ENCODE results near the gene SLC6A6.

SLC6A6 gene

DNA sequence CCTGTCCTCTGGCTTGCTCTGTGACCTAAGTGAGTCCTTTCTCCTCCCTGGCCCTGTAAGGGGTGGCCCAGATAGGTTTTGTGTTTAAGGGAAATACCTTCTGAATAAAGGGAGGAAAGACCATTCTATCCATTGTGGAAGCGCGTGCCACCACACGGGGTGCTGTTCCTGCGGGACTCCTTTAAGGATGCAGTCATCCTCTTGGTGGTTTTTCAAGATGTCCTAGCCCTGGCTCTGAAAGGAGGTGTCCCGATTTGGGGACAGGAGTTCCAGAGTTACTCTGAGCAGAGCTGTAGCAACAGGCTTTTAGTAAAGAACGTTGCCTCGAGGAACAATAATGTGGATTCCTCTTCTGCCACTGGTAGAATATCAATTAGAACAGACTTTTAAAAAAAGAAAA lies 9.6 kb downstream of the SLC6A6 start:
- Histone ChIP-seq H3K27ac (no peak overlapping the region), H3K4me3 (ENCODE audit: low read depth, low read length) (no peak overlapping the region), H3K9me3 (ENCODE audit: control insufficient read depth, low read length) (no peaks in the 10 kb centered on the region), H3K79me2 (no peaks in the 10 kb centered on the region), H3K4me2 (ENCODE audit: low read length) (no peak overlapping the region), H3K27me3 (ENCODE audit: control insufficient read depth, insufficient read depth, low read length) (no peaks in the 10 kb centered on the region), H3K9ac (no peak overlapping the region), H2AFZ (no peak overlapping the region), H3K36me3 (ENCODE audit: control insufficient read depth, insufficient read depth, low read length) (no peaks in the 10 kb centered on the region), H3K4me1 (no peaks in the 10 kb centered on the region)
- TF ChIP-seq, protein P1, sequence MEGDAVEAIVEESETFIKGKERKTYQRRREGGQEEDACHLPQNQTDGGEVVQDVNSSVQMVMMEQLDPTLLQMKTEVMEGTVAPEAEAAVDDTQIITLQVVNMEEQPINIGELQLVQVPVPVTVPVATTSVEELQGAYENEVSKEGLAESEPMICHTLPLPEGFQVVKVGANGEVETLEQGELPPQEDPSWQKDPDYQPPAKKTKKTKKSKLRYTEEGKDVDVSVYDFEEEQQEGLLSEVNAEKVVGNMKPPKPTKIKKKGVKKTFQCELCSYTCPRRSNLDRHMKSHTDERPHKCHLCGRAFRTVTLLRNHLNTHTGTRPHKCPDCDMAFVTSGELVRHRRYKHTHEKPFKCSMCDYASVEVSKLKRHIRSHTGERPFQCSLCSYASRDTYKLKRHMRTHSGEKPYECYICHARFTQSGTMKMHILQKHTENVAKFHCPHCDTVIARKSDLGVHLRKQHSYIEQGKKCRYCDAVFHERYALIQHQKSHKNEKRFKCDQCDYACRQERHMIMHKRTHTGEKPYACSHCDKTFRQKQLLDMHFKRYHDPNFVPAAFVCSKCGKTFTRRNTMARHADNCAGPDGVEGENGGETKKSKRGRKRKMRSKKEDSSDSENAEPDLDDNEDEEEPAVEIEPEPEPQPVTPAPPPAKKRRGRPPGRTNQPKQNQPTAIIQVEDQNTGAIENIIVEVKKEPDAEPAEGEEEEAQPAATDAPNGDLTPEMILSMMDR (IDR thresholded peaks at IDR 0.05): no peak

DNA sequence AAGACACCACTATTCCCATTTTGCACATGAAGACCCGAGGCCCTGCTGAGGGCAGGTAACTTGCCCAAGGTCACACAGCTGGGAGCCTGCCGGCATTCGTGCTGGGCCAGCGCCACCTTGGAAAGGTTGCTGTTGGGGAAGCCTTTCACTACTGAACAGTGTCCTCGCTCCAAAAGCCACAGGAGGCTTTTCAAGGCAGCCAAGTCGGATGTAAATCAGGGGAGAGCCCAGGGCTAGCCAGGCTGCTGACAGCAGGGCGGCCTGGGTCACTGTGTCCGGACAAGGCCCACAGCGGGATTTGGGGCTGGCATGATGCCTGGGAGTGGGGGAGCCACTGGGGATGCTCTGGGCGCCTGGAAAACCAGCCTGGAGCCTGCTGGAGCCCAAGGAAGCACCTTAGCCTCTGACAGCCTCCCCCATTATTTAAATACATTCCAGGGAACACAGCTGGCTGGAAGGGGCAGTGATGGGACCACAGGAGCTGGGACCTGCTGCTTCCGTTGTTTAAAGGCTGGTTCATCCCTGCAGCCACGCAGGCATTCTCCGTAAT lies 10.5 kb downstream of the SLC6A6 start:
- Histone ChIP-seq H3K36me3 (ENCODE audit: control insufficient read depth, insufficient read depth, low read length) (no peaks in the 10 kb centered on the region), H3K27me3 (ENCODE audit: control insufficient read depth, insufficient read depth, low read length) (no peaks in the 10 kb centered on the region), H3K27ac (no peak overlapping the region), H3K4me3 (ENCODE audit: low read depth, low read length) (no peak overlapping the region), H3K9me3 (ENCODE audit: control insufficient read depth, low read length) (no peaks in the 10 kb centered on the region), H3K9ac (no peak overlapping the region), H3K4me1 (no peaks in the 10 kb centered on the region), H3K79me2 (no peaks in the 10 kb centered on the region), H2AFZ (no peak overlapping the region), H3K4me2 (ENCODE audit: low read length) (no peak overlapping the region)
- TF ChIP-seq, protein P1 (IDR thresholded peaks at IDR 0.05): no peak

DNA sequence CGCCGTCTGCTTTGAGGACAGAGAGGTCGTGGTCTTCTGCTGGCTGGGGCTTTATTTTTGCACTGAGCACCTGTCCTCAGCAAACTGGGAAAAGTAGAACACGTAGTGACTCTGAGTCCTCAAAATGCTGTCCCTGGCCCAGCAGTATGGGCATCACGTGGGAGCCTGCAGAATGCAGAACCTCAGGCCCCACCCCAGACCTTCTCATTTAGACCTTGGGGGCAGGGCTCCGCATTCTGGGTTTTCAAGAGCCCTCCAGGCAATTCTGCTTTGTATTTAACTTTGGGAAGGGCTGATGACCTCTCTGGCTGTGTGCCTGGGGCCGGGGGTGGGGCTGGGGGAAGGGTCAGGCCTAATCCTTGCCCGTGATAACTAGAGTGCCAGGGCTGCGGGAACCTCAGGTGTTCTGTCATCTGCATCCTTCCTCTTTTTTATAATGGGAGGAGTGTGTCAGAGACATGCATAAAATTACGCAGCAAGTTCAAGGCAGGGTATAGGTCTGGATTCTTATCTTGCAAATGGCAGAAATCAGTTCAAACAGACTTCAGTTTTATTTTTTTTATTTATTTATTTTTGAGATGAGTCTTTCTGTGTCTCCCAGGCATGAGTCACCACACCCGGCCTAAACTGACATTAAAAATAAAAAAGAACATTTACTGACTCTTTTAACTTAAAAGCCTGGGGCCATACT lies 11.1 kb downstream of the SLC6A6 start:
- TF ChIP-seq, protein P1 (IDR thresholded peaks at IDR 0.05): no peak
- Histone ChIP-seq H3K9ac (no peak overlapping the region), H3K79me2 (no peaks in the 10 kb centered on the region), H3K4me2 (ENCODE audit: low read length) (no peak overlapping the region), H3K4me1 (no peaks in the 10 kb centered on the region), H3K27ac (no peak overlapping the region), H3K27me3 (ENCODE audit: control insufficient read depth, insufficient read depth, low read length) (no peaks in the 10 kb centered on the region), H2AFZ (no peak overlapping the region), H3K36me3 (ENCODE audit: control insufficient read depth, insufficient read depth, low read length) (no peaks in the 10 kb centered on the region), H3K9me3 (ENCODE audit: control insufficient read depth, low read length) (no peaks in the 10 kb centered on the region), H3K4me3 (ENCODE audit: low read depth, low read length) (no peak overlapping the region)

DNA sequence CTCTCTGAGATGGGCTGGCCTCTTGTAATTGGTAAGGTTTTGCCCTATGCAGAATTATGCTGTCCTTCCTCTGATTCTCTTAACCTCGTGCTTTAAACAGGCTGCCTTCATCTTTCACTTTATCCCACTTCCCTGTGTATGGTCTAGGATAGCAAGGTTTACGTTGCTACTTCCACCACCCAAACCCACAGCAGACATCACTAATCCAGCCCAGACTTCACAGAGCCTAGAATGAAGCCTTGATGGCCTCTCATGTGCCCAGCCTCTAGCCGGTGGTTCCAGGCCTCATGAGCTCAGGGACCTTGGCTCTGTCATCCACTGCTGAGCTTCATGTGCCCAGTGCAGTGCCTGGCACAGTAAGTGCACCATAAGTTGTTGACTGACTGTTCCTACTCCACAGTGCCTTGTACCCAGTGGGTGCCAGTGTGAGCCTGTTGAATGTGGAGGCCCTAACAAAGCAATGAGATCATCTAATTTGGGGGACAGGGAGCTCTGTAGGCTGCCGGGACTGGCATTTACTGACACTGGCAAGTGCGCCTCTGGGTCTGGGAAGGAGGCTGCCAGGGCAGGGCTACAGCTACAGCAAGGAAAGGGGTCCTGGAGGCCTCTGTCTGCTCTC lies 12.5 kb downstream of the SLC6A6 start:
- Histone ChIP-seq H3K4me3 (ENCODE audit: low read depth, low read length) (no peak overlapping the region), H3K4me1 (no peaks in the 10 kb centered on the region), H3K27me3 (ENCODE audit: control insufficient read depth, insufficient read depth, low read length) (no peaks in the 10 kb centered on the region), H3K4me2 (ENCODE audit: low read length) (no peak overlapping the region), H3K27ac (no peak overlapping the region), H3K9me3 (ENCODE audit: control insufficient read depth, low read length) (no peaks in the 10 kb centered on the region), H3K36me3 (ENCODE audit: control insufficient read depth, insufficient read depth, low read length) (no peaks in the 10 kb centered on the region), H3K79me2 (no peaks in the 10 kb centered on the region), H3K9ac (no peak overlapping the region), H2AFZ (no peak overlapping the region)
- TF ChIP-seq, protein P1 (IDR thresholded peaks at IDR 0.05): no peak
